ENCODE results near the gene PRKCH. TPM values are rescaled to one million over a fixed set of nuclear protein-coding genes. Genes with fewer than 3 reads are reported as not detected.

The PRKCH gene
- total and polyA plus RNA-seq, 10 of the 15 experiments (the other 5 are each of a cell fraction or from before 2014, with no cell fraction given): 10.7 to 140 (median 33.2) TPM

GRCh38 chr14:61549425-61549824 lies 228.0 kb downstream of the PRKCH start (continued):
- TF ChIP-seq TAF1 (IDR thresholded peaks at IDR 0.05; ENCODE audit: borderline replicate concordance, low read depth, low read length): no peak
- no peak for TF ChIP-seq FOXK2 (IDR thresholded peaks at IDR 0.05)
- TF ChIP-seq ZNF217 (IDR thresholded peaks at IDR 0.05): no peak
- TF ChIP-seq TCF12 (IDR thresholded peaks at IDR 0.05; ENCODE audit: low read depth, low read length): no peak
- no peak for TF ChIP-seq CHD4 (IDR thresholded peaks at IDR 0.05)
- no peak for TF ChIP-seq CBX5 (IDR thresholded peaks at IDR 0.05; ENCODE audit: low read depth)
- TF ChIP-seq SMC3 (IDR thresholded peaks at IDR 0.05; ENCODE audit: borderline replicate concordance, low read length): no peak
- no peak for TF ChIP-seq SMAD5 (IDR thresholded peaks at IDR 0.05; ENCODE audit: low read depth)

GRCh38 chr14:61551384-61551783 lies 230.0 kb downstream of the PRKCH start:
- no peak for TF ChIP-seq GABPA (IDR thresholded peaks at IDR 0.05; ENCODE audit: low read depth)
- TF ChIP-seq YBX1 (IDR thresholded peaks at IDR 0.05): no peak
- TF ChIP-seq SMARCA5 (IDR thresholded peaks at IDR 0.05): no peak
- TF ChIP-seq EGR1 (IDR thresholded peaks at IDR 0.05; ENCODE audit: borderline replicate concordance in 1 of 2, low read depth in 2 of 2, low read length in 2 of 2): no peak
- no peak for TF ChIP-seq KAT2A (conservative IDR thresholded peaks at IDR 0.05; ENCODE audit: control insufficient read depth, low read depth, low read length)
- TF ChIP-seq SPI1 (IDR thresholded peaks at IDR 0.05; ENCODE audit: borderline replicate concordance, insufficient read depth, low read depth, low read length): no peak
- no peak for TF ChIP-seq ESRRA (IDR thresholded peaks at IDR 0.05; ENCODE audit: low read length)
- no peak for TF ChIP-seq DPF2 (IDR thresholded peaks at IDR 0.05)
- TF ChIP-seq ASH2L (IDR thresholded peaks at IDR 0.05; ENCODE audit: borderline replicate concordance, low read depth): no peak
- TF ChIP-seq RFX5 (IDR thresholded peaks at IDR 0.05; ENCODE audit: low read depth, low read length): no peak
- TF ChIP-seq TCF12 (IDR thresholded peaks at IDR 0.05; ENCODE audit: low read depth, low read length): no peak
- TF ChIP-seq ZZZ3 (IDR thresholded peaks at IDR 0.05; ENCODE audit: control insufficient read depth, insufficient read length, low read depth): no peak
- TF ChIP-seq NFYA (IDR thresholded peaks at IDR 0.05; ENCODE audit: borderline replicate concordance, low read depth, low read length): no peak
- no peak for TF ChIP-seq FOXK2 (IDR thresholded peaks at IDR 0.05)
- no peak for TF ChIP-seq RCOR1 (conservative IDR thresholded peaks at IDR 0.05; ENCODE audit: low read depth, low read length)
- TF ChIP-seq, protein P1, sequence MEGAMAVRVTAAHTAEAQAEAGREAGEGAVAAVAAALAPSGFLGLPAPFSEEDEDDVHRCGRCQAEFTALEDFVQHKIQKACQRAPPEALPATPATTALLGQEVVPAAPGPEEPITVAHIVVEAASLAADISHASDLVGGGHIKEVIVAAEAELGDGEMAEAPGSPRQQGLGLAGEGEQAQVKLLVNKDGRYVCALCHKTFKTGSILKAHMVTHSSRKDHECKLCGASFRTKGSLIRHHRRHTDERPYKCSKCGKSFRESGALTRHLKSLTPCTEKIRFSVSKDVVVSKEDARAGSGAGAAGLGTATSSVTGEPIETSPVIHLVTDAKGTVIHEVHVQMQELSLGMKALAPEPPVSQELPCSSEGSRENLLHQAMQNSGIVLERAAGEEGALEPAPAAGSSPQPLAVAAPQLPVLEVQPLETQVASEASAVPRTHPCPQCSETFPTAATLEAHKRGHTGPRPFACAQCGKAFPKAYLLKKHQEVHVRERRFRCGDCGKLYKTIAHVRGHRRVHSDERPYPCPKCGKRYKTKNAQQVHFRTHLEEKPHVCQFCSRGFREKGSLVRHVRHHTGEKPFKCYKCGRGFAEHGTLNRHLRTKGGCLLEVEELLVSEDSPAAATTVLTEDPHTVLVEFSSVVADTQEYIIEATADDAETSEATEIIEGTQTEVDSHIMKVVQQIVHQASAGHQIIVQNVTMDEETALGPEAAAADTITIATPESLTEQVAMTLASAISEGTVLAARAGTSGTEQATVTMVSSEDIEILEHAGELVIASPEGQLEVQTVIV (IDR thresholded peaks at IDR 0.05; ENCODE audit: borderline replicate concordance, partially characterized antibody): no peak
- TF ChIP-seq BMI1 (IDR thresholded peaks at IDR 0.05; ENCODE audit: borderline replicate concordance): no peak
- TF ChIP-seq MYC (IDR thresholded peaks at IDR 0.05; ENCODE audit: insufficient read depth, insufficient read length, insufficient replicate concordance, low read length, severe bottlenecking): no peak
- no peak for TF ChIP-seq BCL11A (IDR thresholded peaks at IDR 0.05; ENCODE audit: low read depth, low read length)
- DNase-seq (ENCODE audit: low read depth, low spot score) (no peak), ATAC-seq (no peak), FAIRE-seq (no peak)
- Histone ChIP-seq H3K27ac (ENCODE audit: control insufficient read depth, insufficient read depth) (no peak overlapping the region), H3K27me3 (replicated peaks in 1 of 2; ENCODE audit: control insufficient read depth in 2 of 2, insufficient read depth in 2 of 2, low read length in 1 of 2) (no peaks in the 10 kb centered on the region), H3K9ac (ENCODE audit: control insufficient read depth, insufficient read depth, low read length) (no peak overlapping the region), H3K36me3 (ENCODE audit: control insufficient read depth in 2 of 2, insufficient read depth in 2 of 2, low read length in 1 of 2) (peaks cover 11 to 12% of the 10 kb centered on the region in 2 experiments; a peak in 3 of 4 replicates), H3K4me3 (no peak overlapping the region), H3K79me2 (ENCODE audit: control insufficient read depth, insufficient read depth, low read length) (no peaks in the 10 kb centered on the region), H3K4me2 (ENCODE audit: control insufficient read depth, insufficient read depth) (no peak overlapping the region), H4K20me1 (ENCODE audit: control insufficient read depth, insufficient read depth) (no peaks in the 10 kb centered on the region), H3K9me3 (replicated peaks; ENCODE audit: control insufficient read depth, insufficient read depth, low read length) (no peaks in the 10 kb centered on the region), H2AFZ (ENCODE audit: control insufficient read depth, low read depth, low read length) (no peak overlapping the region), H3K4me1 (ENCODE audit: control insufficient read depth, insufficient read depth, low read length) (peaks cover 15% of the 10 kb centered on the region)
- 100% methylated on average over 3 of the region's 3 CpGs for WGBS (ENCODE audit: insufficient coverage, insufficient replicate concordance, low lambda C conversion rate, missing lambda C conversion rate)
- SMC1A ChIA-PET (ENCODE audit: uncharacterized antibody, unreplicated experiment): interaction anchor here (0.7 to 3.7 kb wide), 12 partner anchors 13 to 287 kb away, joined by 3 to 19 read pairs (median 4); no protein-coding TSS in a partner anchor
- no TSS peak for BruUV-seq (replicated peaks)
- in situ Hi-C loops (cut with MboI) (no loop called here), intact Hi-C loops (cut with micrococcal nuclease; ENCODE audit: unreplicated experiment) (loop anchor here (5.0 kb wide), 1 partner anchor 111 kb away; no protein-coding TSS in a partner anchor)
- POLR2A ChIA-PET: interaction anchor here (0.6 to 1.8 kb wide), 2 partner anchors 12 to 39 kb away, joined by 3 to 5 read pairs; no protein-coding TSS in a partner anchor
- CTCF ChIA-PET: interaction anchor here (0.6 to 1.8 kb wide), 5 partner anchors 12 to 282 kb away, joined by 3 to 6 read pairs (median 3); no protein-coding TSS in a partner anchor
- RAD21 ChIA-PET (ENCODE audit: unreplicated experiment): interaction anchor here (1.0 to 2.2 kb wide), 5 partner anchors 27 to 290 kb away, joined by 3 to 6 read pairs (median 5); no protein-coding TSS in a partner anchor

Data from GM12878 (cell line).